HepG2 (cell line): ENCODE data around the gene C11orf71. TPM values are rescaled to one million over a fixed set of nuclear protein-coding genes. Genes with fewer than 3 reads are reported as not detected.
A peak's percentile ranks its signal among the peaks of the same experiment; 100 is the strongest.

Experiments
- BRD4 ChIP-seq: sonication (generic); formaldehyde crosslinking; IDR thresholded peaks from 2 replicates; pipeline ENCODE4 v1.4.0; 2020; ENCODE audit warnings: missing genetic modification reagents
- GABPA ChIP-seq, 2 experiments: IDR thresholded peaks; 2 replicates each; pipeline ENCODE4 v1.6.1; 2011 to 2016; ENCODE audit warnings: low read depth in 2 of 2, low read length in 1 of 2, missing biosample characterization in 1 of 2, missing genetic modification characterization in 1 of 2
- HDAC6 ChIP-seq: fragments of 200-600 bp; sonication (generic); IDR thresholded peaks from 2 replicates; pipeline ENCODE4 v1.7.0; 2017; ENCODE audit warnings: mild to moderate bottlenecking, antibody characterized with exemption, low read length, low read depth
- KLF9 ChIP-seq: IDR thresholded peaks from 2 replicates; pipeline ENCODE4 v1.6.1; 2016; ENCODE audit warnings: low read depth
- KMT2B ChIP-seq: IDR thresholded peaks from 2 replicates; pipeline ENCODE4 v1.6.1; 2016; ENCODE audit warnings: missing genetic modification reagents, missing compliant biosample characterization
- MXI1 ChIP-seq: IDR thresholded peaks from 3 replicates; pipeline ENCODE4 v1.6.1; 2012; ENCODE audit warnings: low read depth, low read length, inconsistent platforms, borderline replicate concordance
- PAX8 ChIP-seq: sonication (generic); formaldehyde crosslinking; IDR thresholded peaks from 2 replicates; pipeline ENCODE4 v1.8.0; 2022; ENCODE audit warnings: mild to moderate bottlenecking, missing genetic modification reagents, borderline replicate concordance
- SP2 ChIP-seq: sonication (generic); formaldehyde crosslinking; IDR thresholded peaks from 2 replicates; pipeline ENCODE4 v1.5.1; 2020; ENCODE audit warnings: mild to moderate bottlenecking, missing genetic modification reagents
- TBL1XR1 ChIP-seq: fragments of 150-350 bp; IDR thresholded peaks from 2 replicates; pipeline ENCODE4 v1.6.1; 2014; ENCODE audit warnings: borderline replicate concordance, low read length; ENCODE audit not compliant: partially characterized antibody
- TGIF2 ChIP-seq: IDR thresholded peaks from 2 replicates; pipeline ENCODE4 v1.6.1; 2016; ENCODE audit warnings: control low read depth, missing compliant biosample characterization
- ZKSCAN8 ChIP-seq: IDR thresholded peaks from 2 replicates; pipeline ENCODE4 v1.6.1; 2016; ENCODE audit warnings: borderline replicate concordance, missing genetic modification reagents, missing compliant biosample characterization
- ZNF225 ChIP-seq: sonication (generic); formaldehyde crosslinking; IDR thresholded peaks from 2 replicates; pipeline ENCODE4 v1.4.0; 2020; ENCODE audit warnings: mild to moderate bottlenecking, missing genetic modification reagents
- ZNF264 ChIP-seq: sonication (generic); formaldehyde crosslinking; IDR thresholded peaks from 2 replicates; pipeline ENCODE4 v1.4.0; 2020; ENCODE audit warnings: missing genetic modification reagents
- ZNF33A ChIP-seq: sonication (generic); formaldehyde crosslinking; IDR thresholded peaks from 2 replicates; pipeline ENCODE4 v1.5.1; 2020; ENCODE audit warnings: missing genetic modification reagents, mild to moderate bottlenecking, moderate library complexity, borderline replicate concordance
- ZNF44 ChIP-seq: sonication (generic); formaldehyde crosslinking; IDR thresholded peaks from 2 replicates; pipeline ENCODE4 v1.5.1; 2020; ENCODE audit warnings: mild to moderate bottlenecking, missing genetic modification reagents
- ZNF501 ChIP-seq: sonication (generic); formaldehyde crosslinking; IDR thresholded peaks from 2 replicates; pipeline ENCODE4 v1.5.1; 2020; ENCODE audit warnings: mild to moderate bottlenecking, moderate library complexity, missing genetic modification reagents
- ZNF550 ChIP-seq: sonication (generic); formaldehyde crosslinking; IDR thresholded peaks from 2 replicates; pipeline ENCODE4 v1.4.0; 2020; ENCODE audit warnings: mild to moderate bottlenecking, missing genetic modification reagents, borderline replicate concordance
- ZNF567 ChIP-seq: sonication (generic); formaldehyde crosslinking; IDR thresholded peaks from 2 replicates; pipeline ENCODE4 v1.8.1; 2023; ENCODE audit warnings: mild to moderate bottlenecking, missing genetic modification reagents, borderline replicate concordance
- ZNF605 ChIP-seq: sonication (generic); formaldehyde crosslinking; IDR thresholded peaks from 2 replicates; pipeline ENCODE4 v1.8.0; 2022; ENCODE audit warnings: mild to moderate bottlenecking, missing genetic modification reagents
- ZSCAN20 ChIP-seq: sonication (generic); formaldehyde crosslinking; IDR thresholded peaks from 2 replicates; pipeline ENCODE4 v1.4.0; 2020; ENCODE audit warnings: missing genetic modification reagents, mild to moderate bottlenecking, borderline replicate concordance
- polyA plus RNA-seq, 8 experiments: library from polyadenylated mRNA; depleted of rRNA in 3 of 8; stranded (reverse) in 7 of 8; unstranded in 1 of 8; fragments of >200 nt; fragmentation: Illumina TruSeq in 4 of 8; extraction: Trizol in 4 of 8; gene quantifications; 2 replicates each; pipeline versions ENCODE4 v1.2.1 to v1.2.3, GENCODE V29; 2011 to 2016; ENCODE audit warnings: low read depth in 4 of 8, missing spikeins in 1 of 8, mixed read lengths in 1 of 8; ENCODE audit not compliant: insufficient read depth in 1 of 8
- total RNA-seq, 5 experiments: library from RNA; depleted of rRNA; stranded (reverse); fragments of >200 nt; fragmentation: Illumina TruSeq; extraction: Trizol; gene quantifications; 2 replicates each; pipeline ENCODE4 v1.2.3, GENCODE V29; 2016; ENCODE audit warnings: low read depth in 1 of 5
- TF ChIP-seq, protein P1 (sequence below): sonication (generic); formaldehyde crosslinking; IDR thresholded peaks from 2 replicates; pipeline ENCODE4 v1.4.0; 2020; ENCODE audit warnings: mild to moderate bottlenecking, missing genetic modification reagents
- TF ChIP-seq, protein P2 (sequence below): sonication (generic); formaldehyde crosslinking; IDR thresholded peaks from 2 replicates; pipeline ENCODE4 v1.4.0; 2020; ENCODE audit warnings: missing genetic modification reagents
- TF ChIP-seq, protein P3 (sequence below): sonication (generic); formaldehyde crosslinking; IDR thresholded peaks from 2 replicates; pipeline ENCODE4 v1.8.0; 2022; ENCODE audit warnings: mild to moderate bottlenecking, missing genetic modification reagents, moderate library complexity

The C11orf71 gene
- total and polyA plus RNA-seq, 2 of the 13 experiments (the other 11 are each of a cell fraction or from before 2014, with no cell fraction given), result 7.1 to 7.8 TPM

DNA sequence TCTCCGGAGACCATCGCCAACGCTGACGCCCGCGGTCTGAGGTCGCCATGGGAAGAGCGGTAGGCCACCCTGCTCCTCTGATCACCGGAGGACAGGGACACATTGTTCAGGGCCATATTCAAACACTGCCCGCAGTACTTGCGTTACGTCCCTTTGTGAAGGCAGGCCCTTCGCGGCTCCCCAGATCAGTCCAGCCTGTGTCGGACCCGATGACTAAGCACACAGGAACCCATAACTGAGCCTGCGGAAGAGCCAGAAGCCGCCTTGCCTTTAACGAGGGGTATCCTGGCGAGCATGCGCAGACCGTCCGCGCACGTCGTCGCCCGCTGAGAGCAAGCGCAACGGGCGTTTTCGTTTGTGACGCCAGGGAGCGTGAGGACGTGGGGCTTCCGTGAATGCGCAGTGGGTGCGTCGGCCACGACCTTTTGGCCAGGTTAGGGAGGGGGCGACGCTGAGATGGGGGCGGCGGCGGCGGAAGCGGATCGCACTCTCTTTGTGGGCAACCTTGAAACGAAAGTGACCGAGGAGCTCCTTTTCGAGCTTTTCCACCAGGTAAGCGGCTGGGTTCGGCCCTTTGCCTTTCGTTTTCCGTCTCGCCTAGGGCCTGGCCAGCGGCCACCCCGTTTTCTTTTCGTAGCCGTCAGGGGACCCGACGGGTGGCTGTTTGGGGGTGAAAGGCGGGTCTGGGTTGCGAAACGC lies at the start of gene C11orf71, which contains the start of gene RBM7 (continued):
- TF ChIP-seq BRD4 (CRISPR knock-in tag), result peak; percentile 82; the same call in 1 of the 2 replicates
- 0 out of 2 replicates have a peak, but pooled peaks have one; percentile 57 for TF ChIP-seq ZSCAN20
- TF ChIP-seq, protein P1, sequence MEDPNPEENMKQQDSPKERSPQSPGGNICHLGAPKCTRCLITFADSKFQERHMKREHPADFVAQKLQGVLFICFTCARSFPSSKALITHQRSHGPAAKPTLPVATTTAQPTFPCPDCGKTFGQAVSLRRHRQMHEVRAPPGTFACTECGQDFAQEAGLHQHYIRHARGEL, result peak; percentile 1; the same call in 1 of the 2 replicates
- TF ChIP-seq TBL1XR1, result no peak
- no peak for TF ChIP-seq HDAC6
- peak; percentile 93 for TF ChIP-seq ZNF501 (CRISPR knock-in tag)
- 0 out of 2 replicates have a peak, but pooled peaks have one; percentile 36 for TF ChIP-seq ZNF225 (CRISPR knock-in tag)
- TF ChIP-seq ZNF567 (CRISPR knock-in tag), result peak; percentile 90; the same call in 1 of the 2 replicates
- TF ChIP-seq SP2 (CRISPR knock-in tag), result no peak
- TF ChIP-seq GABPA (IDR thresholded peaks at IDR 0.05; ENCODE audit: low read depth, low read length), result no peak
- TF ChIP-seq GABPA (CRISPR knock-in tag; IDR thresholded peaks at IDR 0.05; ENCODE audit: low read depth), result peak; percentile 81
- peak; percentile 55; the same call in 1 of the 2 replicates for TF ChIP-seq TGIF2 (CRISPR knock-in tag)
- TF ChIP-seq KLF9 (CRISPR knock-in tag), result no peak
- TF ChIP-seq KMT2B (CRISPR knock-in tag), result peak; percentile 92
- TF ChIP-seq, protein P2, sequence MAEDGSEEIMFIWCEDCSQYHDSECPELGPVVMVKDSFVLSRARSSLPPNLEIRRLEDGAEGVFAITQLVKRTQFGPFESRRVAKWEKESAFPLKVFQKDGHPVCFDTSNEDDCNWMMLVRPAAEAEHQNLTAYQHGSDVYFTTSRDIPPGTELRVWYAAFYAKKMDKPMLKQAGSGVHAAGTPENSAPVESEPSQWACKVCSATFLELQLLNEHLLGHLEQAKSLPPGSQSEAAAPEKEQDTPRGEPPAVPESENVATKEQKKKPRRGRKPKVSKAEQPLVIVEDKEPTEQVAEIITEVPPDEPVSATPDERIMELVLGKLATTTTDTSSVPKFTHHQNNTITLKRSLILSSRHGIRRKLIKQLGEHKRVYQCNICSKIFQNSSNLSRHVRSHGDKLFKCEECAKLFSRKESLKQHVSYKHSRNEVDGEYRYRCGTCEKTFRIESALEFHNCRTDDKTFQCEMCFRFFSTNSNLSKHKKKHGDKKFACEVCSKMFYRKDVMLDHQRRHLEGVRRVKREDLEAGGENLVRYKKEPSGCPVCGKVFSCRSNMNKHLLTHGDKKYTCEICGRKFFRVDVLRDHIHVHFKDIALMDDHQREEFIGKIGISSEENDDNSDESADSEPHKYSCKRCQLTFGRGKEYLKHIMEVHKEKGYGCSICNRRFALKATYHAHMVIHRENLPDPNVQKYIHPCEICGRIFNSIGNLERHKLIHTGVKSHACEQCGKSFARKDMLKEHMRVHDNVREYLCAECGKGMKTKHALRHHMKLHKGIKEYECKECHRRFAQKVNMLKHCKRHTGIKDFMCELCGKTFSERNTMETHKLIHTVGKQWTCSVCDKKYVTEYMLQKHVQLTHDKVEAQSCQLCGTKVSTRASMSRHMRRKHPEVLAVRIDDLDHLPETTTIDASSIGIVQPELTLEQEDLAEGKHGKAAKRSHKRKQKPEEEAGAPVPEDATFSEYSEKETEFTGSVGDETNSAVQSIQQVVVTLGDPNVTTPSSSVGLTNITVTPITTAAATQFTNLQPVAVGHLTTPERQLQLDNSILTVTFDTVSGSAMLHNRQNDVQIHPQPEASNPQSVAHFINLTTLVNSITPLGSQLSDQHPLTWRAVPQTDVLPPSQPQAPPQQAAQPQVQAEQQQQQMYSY (CRISPR knock-in tag), result 0 out of 2 replicates have a peak, but pooled peaks have one; percentile 40
- peak; percentile 63 for TF ChIP-seq ZNF605 (CRISPR knock-in tag)
- TF ChIP-seq, protein P3, sequence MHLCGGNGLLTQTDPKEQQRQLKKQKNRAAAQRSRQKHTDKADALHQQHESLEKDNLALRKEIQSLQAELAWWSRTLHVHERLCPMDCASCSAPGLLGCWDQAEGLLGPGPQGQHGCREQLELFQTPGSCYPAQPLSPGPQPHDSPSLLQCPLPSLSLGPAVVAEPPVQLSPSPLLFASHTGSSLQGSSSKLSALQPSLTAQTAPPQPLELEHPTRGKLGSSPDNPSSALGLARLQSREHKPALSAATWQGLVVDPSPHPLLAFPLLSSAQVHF (CRISPR knock-in tag), result no peak
- TF ChIP-seq PAX8, result no peak
- no peak for TF ChIP-seq ZKSCAN8 (CRISPR knock-in tag)
- TF ChIP-seq ZNF33A (CRISPR knock-in tag), result no peak
- TF ChIP-seq ZNF550 (CRISPR knock-in tag), result no peak
- TF ChIP-seq ZNF264 (CRISPR knock-in tag), result peak; percentile 87; the same call in 1 of the 2 replicates
- 0 out of 2 replicates have a peak, but pooled peaks have one; percentile 54 for TF ChIP-seq ZNF44 (CRISPR knock-in tag)
- TF ChIP-seq MXI1, result no peak; the same call in 1 of the 3 replicates
